GM21528 (cell line): ENCODE measurements around the gene ZCCHC14.
"Not testable (repeated sequence)": the region's sequence is repeated elsewhere in the genome, so short reads cannot be mapped to it uniquely, and the experiment has no call there.

Experiments
- ATAC-seq: cut with Tn5 transposase; IDR thresholded peaks from one replicate; pipeline ENCODE4 v1.9.1; 2021; ENCODE audit warnings: mild to moderate bottlenecking, moderate library complexity; ENCODE audit not compliant: unreplicated experiment, low FRiP score

The ZCCHC14 gene

GRCh38 chr16:87371261-87371866 lies 121.5 kb downstream of the ZCCHC14 start:
- no peak for ATAC-seq

DNA sequence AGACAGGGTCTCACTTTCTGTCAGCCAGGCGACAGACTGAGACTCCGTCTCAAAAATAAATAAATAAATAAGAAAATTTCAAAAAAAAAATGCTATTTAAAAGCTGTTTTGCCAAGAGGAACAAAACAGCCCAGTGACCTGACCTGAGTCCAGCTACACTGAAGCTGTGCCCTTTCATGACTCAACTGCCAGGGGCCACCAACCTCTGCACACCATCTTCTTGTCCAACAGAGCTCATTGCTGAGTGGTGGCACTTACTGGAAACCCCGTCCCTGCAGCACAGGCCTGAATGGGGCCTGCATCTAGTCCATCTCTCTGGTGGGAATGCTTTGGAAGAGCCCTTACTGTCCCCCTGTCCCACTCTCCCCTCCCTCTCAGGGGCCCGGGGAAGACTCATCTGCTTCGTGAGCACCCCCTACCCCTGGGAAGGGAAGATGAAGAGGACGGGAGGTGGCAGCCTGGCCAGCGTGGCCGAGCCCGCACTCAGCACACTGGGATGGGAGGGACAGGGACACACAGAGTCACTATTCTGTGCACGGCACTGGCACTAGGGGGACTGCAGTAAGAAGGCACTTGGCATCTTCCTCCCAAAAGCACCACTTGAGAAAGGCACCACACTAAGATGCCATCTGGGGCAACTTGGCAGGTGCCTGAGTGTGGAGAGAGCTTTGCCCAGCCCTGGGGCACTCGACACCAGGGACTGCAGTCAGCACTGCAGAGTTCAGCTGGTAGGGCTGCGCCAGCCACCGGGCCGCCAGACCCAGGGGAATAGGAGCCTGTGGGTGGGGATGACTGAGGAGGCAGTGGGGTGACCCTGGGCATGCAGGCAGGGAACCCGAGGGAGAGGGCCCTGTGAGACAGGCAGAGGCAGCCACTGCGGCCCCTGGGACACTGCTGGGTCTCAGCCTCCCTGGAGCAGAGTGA lies 122.8 kb downstream of the ZCCHC14 start:
- no peak for ATAC-seq

DNA sequence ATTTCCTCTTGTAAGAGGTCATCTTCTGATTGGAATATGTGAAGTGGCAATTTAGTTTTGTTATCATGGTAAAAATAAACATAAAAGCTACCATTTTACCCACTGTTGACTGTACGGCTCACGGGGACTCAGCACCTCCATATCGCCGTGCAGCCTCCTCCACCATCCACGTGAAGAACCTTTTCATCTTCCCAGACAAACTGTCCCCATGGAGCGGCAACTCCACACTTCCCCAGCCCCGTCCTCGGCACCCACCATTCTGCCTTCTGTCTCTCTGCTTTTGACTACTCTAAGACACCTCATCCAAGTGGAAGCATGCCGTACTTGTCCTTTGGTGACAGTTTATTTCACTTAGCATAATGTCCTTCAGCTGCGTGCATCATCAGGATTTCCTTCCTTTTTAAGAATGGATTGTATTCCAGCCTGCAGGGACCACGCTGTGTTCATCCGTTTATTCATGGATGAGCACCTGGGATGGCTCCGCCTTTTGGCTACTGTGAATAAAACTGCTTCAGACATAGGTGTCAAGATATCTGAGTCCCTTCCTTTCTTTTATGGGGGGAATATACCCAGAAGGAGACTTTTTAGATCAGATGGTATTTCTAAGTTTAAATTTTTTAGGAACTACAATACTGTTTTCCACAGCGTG lies 123.6 kb downstream of the ZCCHC14 start:
- no peak for ATAC-seq

- ATAC-seq, result no peak
These were observed 124.6 kb downstream of the ZCCHC14 start for GRCh38 chr16:87368029-87368770.

GRCh38 chr16:87367529-87367928 lies 125.3 kb downstream of the ZCCHC14 start:
- ATAC-seq, result no peak

- ATAC-seq, result no peak
These were observed 125.9 kb downstream of the ZCCHC14 start for GRCh38 chr16:87366930-87367329.

GRCh38 chr16:87366288-87366687 lies 126.5 kb downstream of the ZCCHC14 start:
- no peak for ATAC-seq

DNA sequence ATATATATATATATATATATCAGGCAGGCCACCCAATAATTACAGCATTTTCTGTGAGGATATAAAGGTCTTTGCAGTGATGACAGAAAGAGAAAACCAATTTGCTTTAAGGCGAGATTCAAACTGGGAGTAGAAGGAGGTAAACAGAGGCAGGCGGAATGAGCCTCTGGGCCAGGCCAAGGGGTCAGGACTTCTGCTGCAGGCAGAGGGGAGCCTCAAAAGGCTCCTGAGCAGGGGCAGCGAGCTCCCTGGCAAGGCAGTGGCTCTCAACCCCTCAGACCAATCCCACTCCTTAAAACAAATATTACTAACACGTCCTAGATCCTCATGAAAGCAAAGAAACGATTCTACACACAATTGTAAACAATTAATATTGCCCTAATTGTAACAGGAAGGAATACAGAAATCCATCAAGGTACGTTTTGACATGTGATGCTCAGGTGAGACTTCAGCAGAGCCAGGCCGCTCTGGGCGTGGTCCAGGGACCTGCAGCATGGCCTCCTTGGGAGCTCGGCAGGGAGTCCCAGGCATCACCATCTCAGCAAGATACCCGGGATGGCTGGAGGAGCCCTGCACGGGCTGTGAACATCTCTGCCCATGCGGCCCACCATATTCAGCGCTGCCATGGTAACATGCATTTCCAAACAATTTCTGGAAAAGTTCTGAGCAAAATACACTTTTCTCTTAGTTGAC lies 127.7 kb downstream of the ZCCHC14 start:
- ATAC-seq, result no peak

DNA sequence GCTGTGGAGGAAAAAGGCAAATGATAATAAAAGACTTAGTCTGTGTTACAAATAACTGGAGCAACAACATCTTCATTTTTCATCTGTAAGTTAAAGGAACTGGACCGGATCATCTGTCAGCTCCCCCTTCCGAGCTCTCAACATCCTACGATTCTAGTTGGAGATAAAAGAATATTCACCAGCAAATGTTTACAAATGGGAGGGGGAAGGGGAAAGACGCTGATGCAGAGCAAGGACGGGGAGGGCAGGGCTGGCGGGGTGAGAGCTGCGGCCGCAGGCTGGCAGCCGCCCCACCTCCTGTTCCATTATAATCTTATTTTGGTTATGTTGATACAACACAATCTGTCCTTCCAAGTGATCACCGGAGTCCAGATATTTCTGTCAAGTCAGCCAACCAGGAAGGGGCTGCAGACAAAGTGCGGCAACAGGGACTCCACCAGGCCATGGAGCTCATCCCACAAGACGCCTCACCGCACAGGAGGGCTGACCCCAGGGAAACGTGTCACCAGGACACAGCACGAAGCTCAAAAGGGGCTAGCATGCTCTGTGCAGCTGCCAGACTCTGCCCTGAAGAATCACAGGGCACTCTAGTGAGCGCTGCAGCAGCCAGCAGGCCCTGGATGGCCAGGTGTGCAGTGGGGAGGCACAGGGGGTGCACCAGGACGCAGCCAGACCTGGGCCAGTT lies 128.9 kb downstream of the ZCCHC14 start:
- ATAC-seq, result no peak

DNA sequence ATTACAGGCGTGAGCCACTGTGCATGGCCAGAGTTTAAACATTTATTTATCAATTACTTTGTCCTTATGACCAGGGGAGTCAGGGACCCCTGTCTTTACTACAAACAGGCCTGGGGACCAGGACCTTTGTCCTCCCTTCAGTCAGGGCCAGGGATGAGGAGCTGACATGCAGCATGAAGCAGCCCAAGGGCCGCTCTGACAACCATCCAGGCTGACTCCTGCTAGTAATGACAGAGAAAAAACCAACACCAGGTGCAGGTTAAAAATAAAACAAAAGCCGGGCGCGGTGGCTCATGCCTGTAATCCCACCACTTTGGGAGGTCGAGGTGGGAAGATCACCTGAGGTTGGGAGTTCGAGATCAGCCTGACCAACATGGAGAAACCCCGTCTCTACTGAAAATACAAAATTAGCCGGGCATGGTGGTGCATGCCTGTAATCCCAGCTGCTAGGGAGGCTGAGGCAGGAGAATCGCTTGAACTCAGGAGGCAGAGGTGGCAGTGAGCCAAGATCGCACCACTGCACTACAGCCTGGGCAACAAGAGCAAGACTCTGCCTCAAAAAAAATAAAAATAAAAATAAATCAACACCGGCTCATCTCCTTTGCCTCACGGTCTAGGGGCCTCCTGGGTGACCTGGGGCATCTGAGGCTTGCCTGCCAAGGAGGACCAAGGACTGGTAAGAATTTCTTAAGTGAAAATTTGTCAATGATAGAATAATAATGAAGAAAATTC lies 129.8 kb downstream of the ZCCHC14 start:
- not testable (repeated sequence) for ATAC-seq

DNA sequence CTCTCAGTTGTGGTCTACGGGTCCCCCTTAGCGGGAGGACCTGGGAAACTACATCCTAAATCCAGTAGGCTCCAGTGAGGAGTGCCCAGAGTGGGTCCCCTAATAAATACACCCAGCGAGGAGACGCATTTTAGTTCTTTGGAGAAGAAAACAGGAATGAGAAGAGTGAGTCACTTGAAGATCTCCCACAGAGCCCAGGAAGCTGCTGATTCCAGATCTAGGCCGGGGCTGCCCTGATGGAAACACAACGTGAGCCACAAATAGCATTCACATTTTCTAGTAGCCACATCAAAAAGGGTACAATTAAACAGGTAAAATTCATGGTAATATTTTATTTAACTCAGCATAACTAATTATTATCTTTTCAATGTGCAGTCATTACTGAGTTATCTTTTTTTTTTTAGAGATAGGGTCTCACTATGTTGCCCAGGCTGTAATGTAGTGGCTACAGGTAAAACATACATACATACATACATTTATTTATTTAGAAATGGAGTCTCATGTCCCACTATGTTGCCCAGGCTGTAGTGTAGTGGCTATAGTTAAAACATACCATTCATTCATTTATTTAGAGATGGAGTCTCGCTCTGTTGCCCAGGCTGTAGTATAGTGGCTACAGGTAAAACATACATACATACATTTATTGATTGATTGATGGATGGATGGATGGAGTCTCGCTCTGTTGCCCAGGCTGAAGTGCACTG lies 130.8 kb downstream of the ZCCHC14 start:
- ATAC-seq, result no peak

GRCh38 chr16:87360862-87361610 lies 131.8 kb downstream of the ZCCHC14 start:
- ATAC-seq, result no peak

DNA sequence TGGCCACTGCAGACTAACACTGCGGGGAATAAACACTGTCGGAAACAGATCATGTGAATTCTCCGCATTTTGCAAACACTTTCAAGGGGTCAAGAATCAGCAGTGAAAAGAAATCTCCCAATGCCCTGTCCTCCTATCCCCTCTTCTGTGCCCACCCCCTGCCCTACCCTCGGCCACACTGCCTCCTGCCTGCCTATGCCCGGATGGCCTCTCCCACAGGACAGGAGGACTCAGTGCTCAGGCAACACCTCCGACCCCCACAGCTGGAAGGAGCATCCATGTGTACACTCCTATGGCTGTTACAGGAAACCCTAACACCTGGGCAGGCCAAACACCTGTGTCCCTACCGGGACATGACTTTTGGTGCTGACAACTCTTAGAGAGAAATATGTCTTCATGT lies 133.7 kb downstream of the ZCCHC14 start:
- no peak for ATAC-seq

- no peak for ATAC-seq
These were observed 134.1 kb downstream of the ZCCHC14 start for GRCh38 chr16:87358696-87359095.

GRCh38 chr16:87358250-87358649 lies 134.6 kb downstream of the ZCCHC14 start:
- ATAC-seq, result no peak

DNA sequence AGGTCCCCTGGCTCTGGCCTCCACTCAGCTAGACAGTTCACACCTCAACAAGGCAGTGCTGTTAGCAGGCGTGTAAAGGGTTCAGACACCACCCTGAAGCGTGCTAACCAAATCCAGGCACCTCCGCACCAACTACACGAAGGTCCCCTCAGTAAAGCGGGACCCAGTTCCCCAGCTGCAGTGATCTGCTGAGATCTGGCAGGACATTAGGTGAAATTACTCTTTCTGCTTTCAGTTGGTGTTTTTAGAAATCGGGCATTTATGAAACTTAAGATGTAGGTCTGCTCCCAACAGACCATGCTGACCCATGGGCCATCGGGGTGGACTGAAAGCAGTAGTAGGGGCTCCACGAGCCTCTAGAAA lies 136.4 kb downstream of the ZCCHC14 start:
- ATAC-seq, result no peak
